WI38 (cell line): ENCODE data around the gene TECTA.

Experiments
- H3K4me3 ChIP-seq: 2 replicates; pipeline ENCODE4 v1.5.1; 2011; ENCODE audit warnings: low read depth, mild to moderate bottlenecking, control low read depth, low read length
- TF ChIP-seq, protein P1 (sequence below): IDR thresholded peaks from 2 replicates; pipeline ENCODE4 v1.5.1; 2012; ENCODE audit warnings: low read depth, mild to moderate bottlenecking, control low read depth, low read length

The TECTA gene

GRCh38 chr11:121127809-121128208 lies 26.8 kb downstream of the TECTA start:
- no peak overlapping the region for H3K4me3 ChIP-seq
- TF ChIP-seq, protein P1, sequence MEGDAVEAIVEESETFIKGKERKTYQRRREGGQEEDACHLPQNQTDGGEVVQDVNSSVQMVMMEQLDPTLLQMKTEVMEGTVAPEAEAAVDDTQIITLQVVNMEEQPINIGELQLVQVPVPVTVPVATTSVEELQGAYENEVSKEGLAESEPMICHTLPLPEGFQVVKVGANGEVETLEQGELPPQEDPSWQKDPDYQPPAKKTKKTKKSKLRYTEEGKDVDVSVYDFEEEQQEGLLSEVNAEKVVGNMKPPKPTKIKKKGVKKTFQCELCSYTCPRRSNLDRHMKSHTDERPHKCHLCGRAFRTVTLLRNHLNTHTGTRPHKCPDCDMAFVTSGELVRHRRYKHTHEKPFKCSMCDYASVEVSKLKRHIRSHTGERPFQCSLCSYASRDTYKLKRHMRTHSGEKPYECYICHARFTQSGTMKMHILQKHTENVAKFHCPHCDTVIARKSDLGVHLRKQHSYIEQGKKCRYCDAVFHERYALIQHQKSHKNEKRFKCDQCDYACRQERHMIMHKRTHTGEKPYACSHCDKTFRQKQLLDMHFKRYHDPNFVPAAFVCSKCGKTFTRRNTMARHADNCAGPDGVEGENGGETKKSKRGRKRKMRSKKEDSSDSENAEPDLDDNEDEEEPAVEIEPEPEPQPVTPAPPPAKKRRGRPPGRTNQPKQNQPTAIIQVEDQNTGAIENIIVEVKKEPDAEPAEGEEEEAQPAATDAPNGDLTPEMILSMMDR, result no peak

GRCh38 chr11:121129362-121130340 lies 28.6 kb downstream of the TECTA start:
- no peak overlapping the region for H3K4me3 ChIP-seq
- TF ChIP-seq, protein P1, result no peak

DNA sequence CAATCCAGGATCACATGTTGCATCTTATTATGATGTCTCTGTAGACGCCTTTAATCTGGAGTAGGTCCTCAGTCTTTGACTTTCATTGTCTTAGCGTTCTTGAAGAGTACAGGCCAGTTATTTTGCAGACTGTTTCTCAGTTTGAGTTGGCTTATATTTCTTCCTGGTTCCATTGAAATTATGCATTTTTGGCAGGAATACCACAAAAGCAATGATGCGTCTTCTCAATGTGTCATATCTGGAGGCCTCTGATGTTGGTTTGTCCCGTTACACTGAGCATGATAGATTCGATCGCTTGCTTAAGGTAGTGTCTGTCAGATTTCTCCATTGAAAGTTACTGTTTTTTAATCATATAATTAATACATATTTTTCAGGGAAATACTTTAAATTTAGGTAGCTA lies 30.6 kb downstream of the TECTA start:
- TF ChIP-seq, protein P1, result no peak
- H3K4me3 ChIP-seq, result no peak overlapping the region

GRCh38 chr11:121132211-121132976 lies 31.4 kb downstream of the TECTA start:
- no peak overlapping the region for H3K4me3 ChIP-seq
- TF ChIP-seq, protein P1, result no peak

DNA sequence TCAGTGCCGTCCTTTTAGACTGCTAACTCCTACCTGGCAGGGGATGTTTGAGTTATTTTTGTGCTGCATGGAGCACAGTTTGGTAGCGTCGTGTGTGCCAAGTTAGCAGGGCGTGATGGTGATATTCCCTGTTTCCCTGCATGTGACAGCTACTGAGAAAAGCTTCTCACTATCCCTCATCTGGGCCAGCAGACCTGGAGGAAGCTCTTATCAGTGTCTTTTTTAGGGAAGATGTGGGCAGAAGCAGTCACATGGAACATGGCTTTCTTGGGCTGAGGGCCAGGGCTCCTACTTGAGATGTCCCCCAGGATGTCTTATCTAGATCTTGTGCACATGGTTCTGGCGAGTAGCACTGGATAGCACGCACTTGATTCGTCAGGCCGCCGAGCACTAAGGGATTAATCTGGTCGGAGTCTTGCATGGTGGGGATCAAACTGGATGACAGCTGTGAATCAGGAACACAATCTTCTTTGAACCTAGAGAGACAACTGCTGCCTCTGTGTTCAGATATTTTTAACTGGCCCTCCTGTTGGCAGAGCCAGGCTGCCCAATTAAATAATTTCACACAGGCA lies 33.8 kb downstream of the TECTA start:
- no peak overlapping the region for H3K4me3 ChIP-seq
- TF ChIP-seq, protein P1, result no peak

GRCh38 chr11:121137005-121137404 lies 36.0 kb downstream of the TECTA start:
- TF ChIP-seq, protein P1, result no peak
- no peak overlapping the region for H3K4me3 ChIP-seq
